Measurements from ENCODE around the gene TMEM270.

TMEM270 gene

DNA sequence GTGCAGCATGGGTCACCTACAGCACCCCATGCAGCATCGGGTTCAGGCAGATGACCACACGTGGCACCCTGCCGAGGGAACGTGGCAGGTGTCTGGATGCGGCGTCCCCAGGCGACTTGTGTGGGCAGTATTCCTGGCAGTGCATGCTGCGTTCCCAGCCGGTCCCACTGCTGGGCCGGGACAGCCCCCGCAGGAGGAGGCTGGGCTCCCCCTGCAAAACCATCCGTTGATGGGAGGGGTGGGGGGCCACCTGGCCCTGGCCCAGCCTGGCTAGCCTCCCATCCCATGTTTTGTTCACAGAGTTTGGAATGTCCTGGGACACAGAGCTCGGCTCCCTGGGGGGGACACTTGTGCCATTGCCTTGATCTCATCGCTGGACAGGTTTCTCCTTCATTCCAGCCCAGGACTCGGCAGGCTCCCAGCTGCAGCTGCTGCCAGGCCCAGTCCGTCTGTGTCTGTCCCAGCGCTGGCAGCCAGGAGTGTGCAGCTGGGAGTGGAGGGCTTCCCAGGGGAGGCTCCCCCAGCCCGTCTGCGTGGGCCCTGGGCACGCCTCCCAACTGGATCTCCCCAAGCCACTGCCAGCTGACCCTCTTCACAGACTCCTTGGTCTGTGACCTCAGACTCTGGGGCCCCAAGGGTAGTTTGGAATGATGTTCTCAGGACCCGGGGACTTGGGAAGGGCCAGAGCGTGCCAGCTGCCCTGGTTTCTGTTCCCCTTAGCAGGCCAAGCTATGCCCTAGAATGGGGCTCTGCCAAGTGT, 32.6 kb downstream of the TMEM270 start:
- H3K9ac ChIP-seq (ENCODE audit: low read length): peak overlapping the region; percentile 48
- H3K4me2 ChIP-seq (ENCODE audit: low read length, poor library complexity, severe bottlenecking): no peak overlapping the region
- H3K36me3 ChIP-seq (ENCODE audit: control insufficient read depth in 1 of 2, insufficient read depth in 2 of 2, low read depth in 1 of 2, low read length in 2 of 2): no peaks in the 10 kb centered on the region
- no peak overlapping the region for H3K27ac ChIP-seq (ENCODE audit: low read length, poor library complexity, severe bottlenecking)
- H2AK5ac ChIP-seq (ENCODE audit: low read length, severe bottlenecking): peak overlapping the region; percentile 32
- peaks cover 32% of the 10 kb centered on the region for H3K4me1 ChIP-seq (ENCODE audit: control insufficient read depth, insufficient read depth, low read depth, low read length)
- H3K27me3 ChIP-seq (ENCODE audit: control insufficient read depth in 1 of 2, insufficient read depth in 1 of 2, low read length in 2 of 2): peaks cover 0 to 3% of the 10 kb centered on the region in 2 experiments
- no peak overlapping the region for H2BK12ac ChIP-seq (ENCODE audit: low read length in 2 of 2)
- no peak overlapping the region for H2AFZ ChIP-seq (ENCODE audit: low read depth, low read length)
- no peak overlapping the region for H3K4ac ChIP-seq (ENCODE audit: low read depth in 1 of 2, low read length in 2 of 2)
- no peak overlapping the region for H3K14ac ChIP-seq (ENCODE audit: low read length in 2 of 2)
- H3K18ac ChIP-seq (ENCODE audit: low read depth in 1 of 2, low read length in 2 of 2): no peak overlapping the region
- H2BK15ac ChIP-seq (ENCODE audit: low read depth, poor library complexity, severe bottlenecking): no peak overlapping the region
- H2BK5ac ChIP-seq (ENCODE audit: low read depth, low read length, poor library complexity, severe bottlenecking): no peak overlapping the region
- H3K4me3 ChIP-seq (ENCODE audit: insufficient read depth in 1 of 2, low read depth in 1 of 2, low read length in 2 of 2): peak overlapping the region in 1 of 2 experiments; percentile 38
- H3K23ac ChIP-seq (ENCODE audit: low read length in 2 of 2): no peak overlapping the region
- H4K91ac ChIP-seq (ENCODE audit: low read length): no peak overlapping the region
- WGBS: 76% methylated on average over 22 of the region's 22 CpGs
- no peak overlapping the region for H4K8ac ChIP-seq (ENCODE audit: low read length)
- H3K79me1 ChIP-seq (replicated peaks; ENCODE audit: low read length, poor library complexity, severe bottlenecking): no peaks in the 10 kb centered on the region
- DNase-seq: no peak
- no peaks in the 10 kb centered on the region for H3K9me3 ChIP-seq (ENCODE audit: control insufficient read depth, low read length)
- H2BK120ac ChIP-seq (ENCODE audit: low read depth, low read length): no peak overlapping the region

DNA sequence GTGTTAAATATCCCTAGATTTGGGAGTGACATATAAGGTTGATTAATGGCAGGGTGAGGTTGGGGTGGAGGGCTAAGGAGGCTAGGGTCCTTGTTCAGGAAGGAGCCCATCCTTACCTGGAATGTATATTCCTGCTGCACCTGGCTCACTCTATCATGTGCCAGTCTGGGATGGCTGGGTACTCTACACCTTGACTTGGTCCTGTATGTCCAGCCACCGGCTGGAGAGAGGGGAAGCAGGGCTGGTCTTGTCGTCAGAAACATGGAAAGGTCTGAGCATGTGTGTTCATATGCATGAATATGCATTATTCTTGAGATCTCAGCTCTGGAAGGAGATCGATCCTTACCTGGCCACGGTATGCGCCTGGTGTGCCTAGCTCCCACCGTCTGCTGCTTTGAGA, 33.2 kb downstream of the TMEM270 start:
- Histone ChIP-seq H3K18ac (ENCODE audit: low read depth in 1 of 2, low read length in 2 of 2) (no peak overlapping the region), H3K79me1 (replicated peaks; ENCODE audit: low read length, poor library complexity, severe bottlenecking) (no peaks in the 10 kb centered on the region), H2AFZ (ENCODE audit: low read depth, low read length) (no peak overlapping the region), H4K8ac (ENCODE audit: low read length) (no peak overlapping the region), H3K4me1 (ENCODE audit: control insufficient read depth, insufficient read depth, low read depth, low read length) (peaks cover 32% of the 10 kb centered on the region), H2BK120ac (ENCODE audit: low read depth, low read length) (no peak overlapping the region), H3K4me3 (ENCODE audit: insufficient read depth in 1 of 2, low read depth in 1 of 2, low read length in 2 of 2) (peak overlapping the region in 1 of 2 experiments; percentile 38), H3K4me2 (ENCODE audit: low read length, poor library complexity, severe bottlenecking) (no peak overlapping the region), H3K23ac (ENCODE audit: low read length in 2 of 2) (no peak overlapping the region), H2AK5ac (ENCODE audit: low read length, severe bottlenecking) (peak overlapping the region; percentile 16), H2BK15ac (ENCODE audit: low read depth, poor library complexity, severe bottlenecking) (no peak overlapping the region), H3K14ac (ENCODE audit: low read length in 2 of 2) (no peak overlapping the region), H3K9ac (ENCODE audit: low read length) (peak overlapping the region; percentile 48), H3K9me3 (ENCODE audit: control insufficient read depth, low read length) (no peaks in the 10 kb centered on the region), H3K27ac (ENCODE audit: low read length, poor library complexity, severe bottlenecking) (peak overlapping the region; percentile 21), H4K91ac (ENCODE audit: low read length) (no peak overlapping the region), H2BK12ac (ENCODE audit: low read length in 2 of 2) (no peak overlapping the region), H2BK5ac (ENCODE audit: low read depth, low read length, poor library complexity, severe bottlenecking) (no peak overlapping the region), H3K4ac (ENCODE audit: low read depth in 1 of 2, low read length in 2 of 2) (no peak overlapping the region), H3K36me3 (ENCODE audit: control insufficient read depth in 1 of 2, insufficient read depth in 2 of 2, low read depth in 1 of 2, low read length in 2 of 2) (no peaks in the 10 kb centered on the region), H3K27me3 (ENCODE audit: control insufficient read depth in 1 of 2, insufficient read depth in 1 of 2, low read length in 2 of 2) (peaks cover 0 to 3% of the 10 kb centered on the region in 2 experiments)
- 89% methylated on average over 6 of the region's 6 CpGs for WGBS
- no peak for DNase-seq

- Histone ChIP-seq H3K23ac (ENCODE audit: low read length in 2 of 2) (no peak overlapping the region), H4K8ac (ENCODE audit: low read length) (no peak overlapping the region), H2AK5ac (ENCODE audit: low read length, severe bottlenecking) (peak overlapping the region; percentile 61), H3K9ac (ENCODE audit: low read length) (peak overlapping the region; percentile 48), H3K27ac (ENCODE audit: low read length, poor library complexity, severe bottlenecking) (peak overlapping the region; percentile 43), H3K14ac (ENCODE audit: low read length in 2 of 2) (no peak overlapping the region), H2AFZ (ENCODE audit: low read depth, low read length) (no peak overlapping the region), H3K9me3 (ENCODE audit: control insufficient read depth, low read length) (no peaks in the 10 kb centered on the region), H3K4me2 (ENCODE audit: low read length, poor library complexity, severe bottlenecking) (no peak overlapping the region), H2BK5ac (ENCODE audit: low read depth, low read length, poor library complexity, severe bottlenecking) (peak overlapping the region; percentile 59), H3K27me3 (ENCODE audit: control insufficient read depth in 1 of 2, insufficient read depth in 1 of 2, low read length in 2 of 2) (peaks cover 0 to 3% of the 10 kb centered on the region in 2 experiments), H3K18ac (ENCODE audit: low read depth in 1 of 2, low read length in 2 of 2) (no peak overlapping the region), H3K4ac (ENCODE audit: low read depth in 1 of 2, low read length in 2 of 2) (no peak overlapping the region), H2BK12ac (ENCODE audit: low read length in 2 of 2) (no peak overlapping the region), H2BK15ac (ENCODE audit: low read depth, poor library complexity, severe bottlenecking) (no peak overlapping the region), H3K4me3 (ENCODE audit: insufficient read depth in 1 of 2, low read depth in 1 of 2, low read length in 2 of 2) (peak overlapping the region in 1 of 2 experiments; percentile 38), H3K36me3 (ENCODE audit: control insufficient read depth in 1 of 2, insufficient read depth in 2 of 2, low read depth in 1 of 2, low read length in 2 of 2) (no peaks in the 10 kb centered on the region), H3K4me1 (ENCODE audit: control insufficient read depth, insufficient read depth, low read depth, low read length) (peaks cover 32% of the 10 kb centered on the region), H3K79me1 (replicated peaks; ENCODE audit: low read length, poor library complexity, severe bottlenecking) (no peaks in the 10 kb centered on the region), H4K91ac (ENCODE audit: low read length) (no peak overlapping the region), H2BK120ac (ENCODE audit: low read depth, low read length) (no peak overlapping the region)
- DNase-seq: peak; percentile 76
- WGBS: 47% methylated on average over 15 of the region's 20 CpGs
Observed at GRCh38 chr7:73894733-73895551, 34.0 kb downstream of the TMEM270 start.

DNA sequence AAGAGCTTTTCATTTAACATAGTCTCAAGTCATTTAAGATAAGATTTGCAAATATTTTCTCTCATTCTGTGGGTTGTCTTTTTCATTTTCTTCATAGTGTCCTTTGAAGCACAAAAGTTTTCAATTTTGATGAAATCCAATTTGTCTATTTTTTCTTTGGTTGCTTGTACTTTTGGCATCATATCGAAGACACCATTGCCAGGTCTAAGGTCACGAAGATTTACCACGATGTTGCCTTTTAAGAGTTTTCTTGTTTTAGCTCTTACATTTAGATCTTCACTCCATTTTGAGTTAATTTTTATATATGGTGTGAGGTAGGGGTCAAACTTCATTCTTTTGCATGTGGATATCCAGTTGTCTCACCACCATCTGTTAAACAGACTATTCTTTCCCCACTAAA, 34.7 kb downstream of the TMEM270 start:
- H3K9me3 ChIP-seq (ENCODE audit: control insufficient read depth, low read length): no peaks in the 10 kb centered on the region
- H3K23ac ChIP-seq (ENCODE audit: low read length in 2 of 2): no peak overlapping the region
- no peaks in the 10 kb centered on the region for H3K36me3 ChIP-seq (ENCODE audit: control insufficient read depth in 1 of 2, insufficient read depth in 2 of 2, low read depth in 1 of 2, low read length in 2 of 2)
- peaks cover 0 to 3% of the 10 kb centered on the region in 2 experiments for H3K27me3 ChIP-seq (ENCODE audit: control insufficient read depth in 1 of 2, insufficient read depth in 1 of 2, low read length in 2 of 2)
- H3K4me2 ChIP-seq (ENCODE audit: low read length, poor library complexity, severe bottlenecking): no peak overlapping the region
- H3K79me1 ChIP-seq (replicated peaks; ENCODE audit: low read length, poor library complexity, severe bottlenecking): no peaks in the 10 kb centered on the region
- H3K4me1 ChIP-seq (ENCODE audit: control insufficient read depth, insufficient read depth, low read depth, low read length): peaks cover 32% of the 10 kb centered on the region
- H3K9ac ChIP-seq (ENCODE audit: low read length): peak overlapping the region; percentile 46
- WGBS: 100% methylated on average over 2 of the region's 3 CpGs
- no peak overlapping the region for H2AK5ac ChIP-seq (ENCODE audit: low read length, severe bottlenecking)
- H3K27ac ChIP-seq (ENCODE audit: low read length, poor library complexity, severe bottlenecking): no peak overlapping the region
- H4K8ac ChIP-seq (ENCODE audit: low read length): no peak overlapping the region
- H2BK15ac ChIP-seq (ENCODE audit: low read depth, poor library complexity, severe bottlenecking): no peak overlapping the region
- DNase-seq: no peak
- no peak overlapping the region for H3K4me3 ChIP-seq (ENCODE audit: insufficient read depth in 1 of 2, low read depth in 1 of 2, low read length in 2 of 2)
- no peak overlapping the region for H3K18ac ChIP-seq (ENCODE audit: low read depth in 1 of 2, low read length in 2 of 2)
- H3K4ac ChIP-seq (ENCODE audit: low read depth in 1 of 2, low read length in 2 of 2): no peak overlapping the region
- no peak overlapping the region for H3K14ac ChIP-seq (ENCODE audit: low read length in 2 of 2)
- H2BK12ac ChIP-seq (ENCODE audit: low read length in 2 of 2): no peak overlapping the region
- H2AFZ ChIP-seq (ENCODE audit: low read depth, low read length): no peak overlapping the region
- H4K91ac ChIP-seq (ENCODE audit: low read length): no peak overlapping the region
- H2BK5ac ChIP-seq (ENCODE audit: low read depth, low read length, poor library complexity, severe bottlenecking): peak overlapping the region; percentile 59
- H2BK120ac ChIP-seq (ENCODE audit: low read depth, low read length): no peak overlapping the region

Data from mesenchymal stem cell (in vitro differentiated cells and primary cell).